HUDEP-2 (cell line): ENCODE data around the gene OR51B2.
"Not testable (repeated sequence)": the region's sequence is repeated elsewhere in the genome, so short reads cannot be mapped to it uniquely, and the experiment has no call there.

Experiments used
- DNase-seq, 76 experiments: peaks; one replicate each; lab custom pipeline; 2025; ENCODE audit not compliant: unreplicated experiment in 76 of 76; lab: John Stamatoyannopoulos, UW

The OR51B2 gene, protein sequence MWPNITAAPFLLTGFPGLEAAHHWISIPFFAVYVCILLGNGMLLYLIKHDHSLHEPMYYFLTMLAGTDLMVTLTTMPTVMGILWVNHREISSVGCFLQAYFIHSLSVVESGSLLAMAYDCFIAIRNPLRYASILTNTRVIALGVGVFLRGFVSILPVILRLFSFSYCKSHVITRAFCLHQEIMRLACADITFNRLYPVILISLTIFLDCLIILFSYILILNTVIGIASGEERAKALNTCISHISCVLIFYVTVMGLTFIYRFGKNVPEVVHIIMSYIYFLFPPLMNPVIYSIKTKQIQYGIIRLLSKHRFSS

GRCh38 chr11:5324197-5324596 is at the start of gene OR51B2:
TSS of gene OR51B2 (minus strand) at chr11:5324297. CDS start at chr11:5324297, 0 bp downstream.
- no peak for DNase-seq

GRCh38 chr11:5369789-5370188 is 45.7 kb upstream of the OR51B2 start:
- DNase-seq = peak in 65 of 76 experiments; percentile 3 to 81 (median 36)

GRCh38 chr11:5368502-5369043 is 44.5 kb upstream of the OR51B2 start:
- DNase-seq = no peak

DNA sequence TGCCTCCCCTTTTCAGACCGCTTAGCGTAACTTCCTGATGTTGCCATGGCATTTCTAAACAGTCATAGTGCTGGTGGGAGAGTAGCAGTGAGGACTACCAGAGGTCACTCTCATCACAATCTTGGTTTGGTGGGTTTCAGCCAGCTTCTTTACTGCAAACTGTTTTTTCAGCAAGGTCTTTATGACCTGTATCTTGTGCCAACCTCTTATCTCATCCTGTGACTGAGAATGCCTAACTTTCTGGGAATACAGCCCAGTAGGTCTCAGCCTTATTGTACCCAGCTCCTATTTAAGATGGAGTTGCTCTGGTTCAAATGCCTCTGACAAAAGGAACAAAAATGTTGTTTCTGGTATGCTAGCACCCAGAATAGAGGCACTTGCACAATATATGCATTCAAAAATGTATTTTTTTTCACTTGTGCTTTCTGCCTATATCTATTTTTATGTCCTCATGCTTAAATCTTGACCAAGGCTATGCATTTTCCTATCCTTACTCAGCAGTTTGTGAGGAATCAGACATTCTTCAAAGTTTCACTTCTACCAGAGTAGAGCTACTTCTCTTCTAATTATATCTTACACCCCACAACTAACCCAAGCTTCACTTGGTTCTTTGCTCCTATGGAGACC is 43.5 kb upstream of the OR51B2 start:
- DNase-seq = no peak

DNA sequence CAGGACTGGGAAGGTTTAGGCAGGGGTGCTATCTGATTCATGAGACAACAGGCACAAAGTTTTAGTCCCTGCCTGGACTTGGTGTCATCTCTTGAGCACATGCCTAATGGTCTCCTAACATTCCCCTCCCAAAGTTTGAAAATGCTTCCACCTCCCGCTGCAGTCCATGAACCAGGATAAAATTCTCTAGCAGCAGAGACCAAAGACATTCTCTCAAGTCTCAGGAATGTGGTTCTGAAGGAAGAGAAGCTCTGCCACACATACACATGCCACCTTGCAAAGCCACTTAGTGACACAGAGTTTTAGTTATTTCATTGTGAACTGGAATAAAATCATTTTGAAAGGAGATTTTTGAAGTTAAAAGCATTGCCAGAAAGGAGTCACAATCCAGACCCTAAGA is 42.8 kb upstream of the OR51B2 start:
- no peak for DNase-seq

- not testable (repeated sequence) for DNase-seq
Observed at GRCh38 chr11:5366365-5366764, 42.3 kb upstream of the OR51B2 start.

DNA sequence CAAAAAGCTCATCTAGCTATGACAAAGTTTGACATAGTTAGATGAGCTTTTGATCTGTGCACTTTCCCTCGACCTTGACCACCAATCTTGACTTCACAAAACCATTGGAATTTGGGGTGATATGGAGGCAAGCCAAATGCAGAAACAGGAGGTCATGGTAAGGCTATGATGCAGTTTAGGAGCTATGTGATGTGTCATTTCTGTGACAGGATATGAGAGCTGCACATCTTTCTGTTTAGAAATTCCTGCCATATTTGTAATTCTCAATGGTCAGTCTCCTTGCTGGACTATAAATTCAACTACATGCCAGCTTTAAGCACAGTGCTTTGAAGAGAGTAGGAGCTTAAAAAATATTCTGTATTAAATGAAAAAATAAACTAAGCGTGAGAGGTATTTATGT is 40.1 kb upstream of the OR51B2 start:
- no peak for DNase-seq

DNA sequence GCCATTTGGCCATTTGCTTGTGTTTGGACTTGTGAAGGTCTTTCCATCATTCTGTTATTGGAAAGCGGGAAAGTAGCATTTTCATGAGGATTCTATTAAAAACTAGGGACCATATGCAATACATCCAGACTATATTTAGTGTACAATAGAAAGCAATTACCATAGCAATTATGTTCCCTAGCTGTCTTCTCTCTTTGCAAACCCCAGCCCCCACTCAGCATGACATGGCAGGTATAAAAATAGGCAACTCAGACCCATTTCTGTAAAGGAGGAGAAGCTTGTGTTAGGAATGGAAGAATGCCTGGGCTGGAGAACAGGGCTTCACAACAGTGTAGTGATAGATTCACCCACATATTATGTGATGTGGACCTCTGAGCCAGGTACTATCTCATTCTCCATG is 39.6 kb upstream of the OR51B2 start:
- DNase-seq = no peak

DNA sequence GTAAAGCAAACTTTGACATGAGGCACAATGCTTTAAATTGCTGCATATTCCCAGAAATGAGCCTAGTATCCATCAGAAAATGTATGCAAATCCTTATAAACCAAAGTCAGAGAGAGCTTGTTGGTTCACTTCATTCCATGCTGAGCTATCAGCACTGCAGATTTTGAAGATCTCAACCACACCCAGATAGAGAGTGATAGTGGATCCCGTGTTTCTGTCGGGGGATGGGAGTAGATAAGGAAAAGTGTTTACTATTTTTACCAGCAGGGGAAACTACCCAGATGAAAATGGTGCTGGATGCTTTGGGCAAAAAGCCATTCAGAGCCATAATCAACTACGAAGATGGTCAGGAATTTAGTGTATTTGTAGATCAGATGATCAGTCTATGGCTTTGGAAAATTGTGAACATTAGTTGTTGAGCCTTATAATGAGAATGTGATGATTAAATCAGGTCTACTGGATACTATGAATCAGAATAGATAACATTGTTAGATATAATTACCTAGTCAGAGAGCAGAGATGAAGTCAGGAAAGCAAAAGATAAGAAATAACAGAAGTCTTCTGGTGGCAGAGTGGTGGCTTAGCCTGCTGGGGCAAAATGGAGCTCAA is 38.0 kb upstream of the OR51B2 start:
- no peak for DNase-seq

DNA sequence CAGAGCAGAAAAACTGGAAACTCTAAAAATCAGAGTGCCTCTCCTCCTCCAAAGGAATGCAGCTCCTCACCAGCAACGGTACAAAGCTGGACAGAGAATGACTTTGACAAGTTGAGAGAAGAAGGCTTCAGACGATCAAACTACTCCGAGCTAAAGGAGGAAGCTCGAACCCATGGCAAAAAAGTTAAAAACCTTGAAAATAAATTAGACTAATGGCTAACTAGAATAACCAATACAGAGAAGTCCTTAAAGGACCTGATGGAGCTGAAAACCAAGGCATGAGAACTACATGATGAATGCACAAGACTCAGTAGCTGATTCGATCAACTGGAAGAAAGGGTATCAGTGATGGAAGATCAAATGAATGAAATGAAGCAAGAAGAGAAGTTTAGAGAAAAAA is 31.9 kb upstream of the OR51B2 start:
- not testable (repeated sequence) for DNase-seq

DNA sequence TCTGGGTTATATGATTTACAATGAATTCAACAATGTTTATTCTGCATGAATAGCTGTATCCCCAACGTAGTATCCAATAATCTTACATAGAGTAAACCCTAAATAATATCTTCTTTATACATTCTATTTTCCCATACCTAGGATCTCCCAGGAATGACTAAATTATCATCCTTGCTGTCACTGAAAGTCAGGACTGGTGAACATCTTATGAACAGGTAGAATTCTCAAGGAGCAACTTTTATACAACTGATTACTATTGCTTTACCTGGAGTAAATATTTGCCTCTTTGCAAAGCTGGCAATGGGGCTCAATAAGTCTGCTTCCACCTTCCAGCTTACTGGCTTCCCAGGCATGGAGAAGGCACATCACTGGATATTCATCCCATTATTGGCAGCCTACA is 27.1 kb upstream of the OR51B2 start, which contains the start of gene OR51B6:
Gene OR51B6, plus strand, starts transcription at position 301 of the 400 bp plus-strand sequence. Its CDS starts 0 bp downstream, at position 301.
- DNase-seq = no peak

GRCh38 chr11:5349550-5349949 is 25.5 kb upstream of the OR51B2 start:
- no peak for DNase-seq

DNA sequence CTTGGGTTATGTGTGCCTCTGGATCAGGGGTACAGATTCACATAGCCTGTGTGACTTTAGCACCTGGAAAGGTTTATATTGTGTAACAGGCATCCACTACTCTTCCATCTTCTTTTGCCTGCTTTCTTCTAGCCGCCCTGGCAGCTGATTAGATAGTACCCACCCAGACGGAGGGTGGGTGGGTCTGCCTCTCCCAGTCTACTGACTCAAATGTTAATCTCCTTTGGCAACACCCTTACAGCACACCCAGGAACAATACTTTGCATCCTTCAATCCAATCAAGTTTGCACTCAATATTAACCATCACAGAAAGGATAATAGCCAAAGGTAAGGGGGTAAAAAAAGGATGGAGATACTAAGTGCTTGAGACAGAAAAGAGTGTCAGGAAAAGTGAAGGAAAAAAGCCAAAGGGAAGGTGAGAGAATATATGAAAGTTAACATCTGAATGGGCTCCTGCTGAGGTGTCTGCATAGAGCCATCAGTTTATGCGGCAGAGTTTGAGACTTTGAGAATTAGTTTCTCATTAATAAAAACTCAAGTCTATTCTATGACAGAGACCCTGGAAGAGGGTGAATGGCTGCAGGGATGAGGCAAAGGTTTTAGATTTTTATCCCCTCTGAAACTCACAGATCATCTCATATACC is 24.6 kb upstream of the OR51B2 start:
- DNase-seq = peak in 56 of 76 experiments; percentile 1 to 72 (median 31)

DNA sequence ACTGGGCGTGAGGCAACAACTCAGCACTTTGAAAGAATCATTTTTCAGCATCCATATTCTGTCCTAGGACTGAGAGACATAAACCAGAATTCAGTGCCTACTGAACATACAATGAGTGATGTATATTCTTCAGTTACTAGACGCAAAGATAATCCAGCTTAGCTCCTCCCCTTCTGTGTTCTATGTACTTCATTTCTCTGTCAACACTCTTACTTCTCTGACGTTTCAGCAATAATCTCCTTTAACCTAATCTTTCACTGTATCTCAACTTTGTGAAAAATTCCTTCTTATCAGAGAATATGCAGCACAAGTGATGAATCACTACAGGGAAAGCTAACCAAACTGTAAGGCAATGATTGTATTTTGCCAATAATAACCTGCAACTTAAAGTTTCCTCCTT is 21.7 kb upstream of the OR51B2 start:
- no peak for DNase-seq

DNA sequence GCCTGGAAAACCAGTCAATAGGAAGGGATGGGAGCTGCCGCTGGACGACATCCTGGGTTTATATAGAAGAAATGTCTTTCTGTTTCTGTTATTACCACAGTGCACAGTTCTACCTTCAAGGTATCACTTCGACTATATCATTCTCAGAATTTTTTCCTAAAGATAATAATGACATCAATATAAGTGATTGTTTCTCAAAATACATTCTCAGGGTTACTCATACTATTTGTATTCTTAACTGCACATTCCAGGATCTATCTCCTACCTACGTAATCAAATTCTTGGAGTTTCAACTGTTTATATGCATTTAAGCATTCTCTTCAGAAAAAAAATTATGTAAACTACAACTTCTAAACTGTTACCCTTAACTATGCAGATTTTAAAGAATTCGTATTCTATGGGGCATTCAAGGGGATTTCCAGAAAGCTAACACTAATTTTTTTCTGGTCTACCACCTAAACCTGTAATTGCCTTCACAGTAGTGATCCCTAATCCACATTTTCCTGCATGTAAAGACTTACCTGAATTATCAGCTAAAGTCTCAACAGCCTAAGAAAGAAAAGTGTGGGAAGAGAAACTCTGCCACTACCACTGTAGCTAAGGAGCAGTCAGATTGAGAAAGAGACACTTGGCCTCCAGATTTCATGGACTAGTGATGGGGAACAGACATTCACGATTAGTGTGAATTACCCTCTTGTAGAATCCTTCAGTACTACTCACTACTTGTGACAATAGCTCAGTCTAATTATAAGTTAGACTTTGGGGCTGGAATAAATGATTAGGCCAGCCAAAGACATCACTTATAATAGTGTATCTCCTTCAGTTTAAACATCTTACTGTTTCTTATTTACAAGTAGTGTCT is 19.6 kb upstream of the OR51B2 start, which contains the start of gene OR51B5:
Gene OR51B5, minus strand, starts transcription at position 51 of the 862 bp plus-strand sequence. Its CDS starts 0 bp downstream, at position 51.
- DNase-seq = no peak

DNA sequence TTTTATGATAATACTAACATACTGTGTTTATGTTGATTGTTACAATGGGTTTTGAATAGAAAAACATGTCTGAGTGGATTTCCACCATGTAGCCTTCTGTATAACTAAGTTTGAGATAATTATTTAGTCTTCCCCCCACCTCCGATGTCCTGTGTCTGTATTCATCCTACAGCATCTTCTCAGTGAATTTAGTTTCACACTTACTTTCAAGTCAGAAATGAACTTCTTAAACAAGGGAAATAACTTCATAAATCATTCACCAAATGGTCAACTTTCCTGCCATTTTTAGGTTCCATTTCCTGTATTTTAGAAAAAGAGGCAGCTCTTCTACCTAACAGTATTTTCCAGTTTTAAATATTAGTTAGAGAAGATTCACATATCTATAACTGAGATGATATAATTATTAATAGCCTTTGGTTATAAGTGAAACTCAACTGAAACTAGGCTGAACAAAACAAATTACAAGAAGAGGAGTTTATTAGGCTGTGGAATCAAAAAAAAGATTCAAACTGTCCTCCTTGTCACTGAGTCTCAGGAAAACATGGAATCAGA is 15.8 kb upstream of the OR51B2 start:
- no peak for DNase-seq

- not testable (repeated sequence) for DNase-seq
Observed at GRCh38 chr11:5337253-5337652, 13.2 kb upstream of the OR51B2 start.

DNA sequence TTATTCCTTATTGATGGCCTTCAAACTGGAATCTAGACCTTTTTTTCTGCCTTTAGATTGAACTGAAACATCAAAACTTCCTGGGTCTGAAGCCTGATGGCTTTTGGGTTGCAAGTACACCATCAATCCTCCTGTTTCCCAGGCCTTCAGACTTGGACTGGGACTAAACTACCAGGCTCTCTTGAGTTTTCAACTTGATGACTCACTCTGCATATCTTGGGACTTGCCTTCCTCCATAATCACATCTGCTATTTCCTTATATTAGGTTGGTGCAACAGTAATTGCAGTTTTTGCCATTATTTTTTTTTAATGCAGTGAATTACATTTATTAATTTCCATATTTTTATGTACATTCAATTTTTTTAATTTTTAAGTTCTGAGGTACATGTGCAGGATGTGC is 12.2 kb upstream of the OR51B2 start:
- no peak for DNase-seq

GRCh38 chr11:5335170-5335569 is 11.1 kb upstream of the OR51B2 start:
- DNase-seq = peak in 39 of 76 experiments; percentile 0 to 82 (median 38)

DNA sequence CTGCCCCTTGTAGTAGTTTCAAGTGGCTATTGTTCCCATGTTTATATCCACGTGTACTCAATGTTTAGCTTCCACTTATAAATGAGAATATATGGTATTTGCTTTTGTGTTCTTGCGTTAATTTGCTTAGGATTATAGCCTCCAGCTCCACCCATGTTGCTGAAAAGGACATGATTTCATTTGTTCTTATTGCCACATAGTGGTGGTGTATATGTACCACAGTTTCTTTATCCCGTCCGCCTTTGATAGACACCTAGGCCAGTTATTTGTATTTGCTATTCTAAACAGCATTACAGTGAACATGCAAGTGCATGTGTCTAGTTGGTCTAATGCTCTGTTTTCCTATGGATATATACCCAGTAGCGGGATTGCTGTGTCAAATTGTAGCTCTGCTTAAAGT is 6.8 kb downstream of the OR51B2 start:
- peak in 6 of 76 experiments; percentile 1 to 33 (median 16) for DNase-seq
